K562 (cell line): ENCODE data around the gene PYGB. TPM values are rescaled to one million over a fixed set of nuclear protein-coding genes. Genes with fewer than 3 reads are reported as not detected.

Experiments
- ARNT ChIP-seq, 2 experiments: fragments of 450-650 bp; IDR thresholded peaks; 2 replicates each; pipeline ENCODE4 v1.6.1; 2016; ENCODE audit warnings: mild to moderate bottlenecking in 1 of 2
- CCNT2 ChIP-seq: IDR thresholded peaks from 2 replicates; pipeline ENCODE4 v1.6.1; 2011; ENCODE audit warnings: borderline replicate concordance, low read depth, mild to moderate bottlenecking, moderate library complexity, mixed read lengths, low read length; ENCODE audit not compliant: insufficient read length; ENCODE audit errors: extremely low read depth
- CEBPB ChIP-seq: fragments of 450-650 bp; IDR thresholded peaks from 2 replicates; pipeline ENCODE4 v1.6.1; 2016; ENCODE audit warnings: missing genetic modification characterization, missing compliant biosample characterization
- ELF2 ChIP-seq: fragments of 250-450 bp; sonication (Bioruptor Pico); IDR thresholded peaks from 2 replicates; pipeline ENCODE4 v1.5.0; 2021; ENCODE audit warnings: mild to moderate bottlenecking
- ESRRA ChIP-seq: fragments of 450-650 bp; IDR thresholded peaks from 2 replicates; pipeline ENCODE4 v1.6.1; 2014; ENCODE audit warnings: low read depth, mild to moderate bottlenecking, moderate library complexity, borderline replicate concordance
- FOS ChIP-seq: IDR thresholded peaks from 3 replicates; pipeline ENCODE4 v1.6.1; 2011; ENCODE audit not compliant: insufficient read length; ENCODE audit errors: extremely low read depth
- HNRNPK ChIP-seq: fragments of 200-400 bp; formaldehyde crosslinking; IDR thresholded peaks from one replicate; pipeline ENCODE4 v1.6.1; 2018; ENCODE audit warnings: mild to moderate bottlenecking, low read depth, low read length; ENCODE audit not compliant: poor library complexity, severe bottlenecking
- RBM34 ChIP-seq: fragments of 200-400 bp; formaldehyde crosslinking; IDR thresholded peaks from 2 replicates; pipeline ENCODE4 v1.6.1; 2018; ENCODE audit warnings: low read length, borderline replicate concordance; ENCODE audit not compliant: insufficient read depth
- SRSF1 ChIP-seq: fragments of 200-400 bp; formaldehyde crosslinking; IDR thresholded peaks from 2 replicates; pipeline ENCODE4 v1.6.1; 2017; ENCODE audit warnings: mild to moderate bottlenecking, low read depth, low read length, moderate library complexity
- ZNF707 ChIP-seq: fragments of 250-450 bp; sonication (Bioruptor Pico); conservative IDR thresholded peaks from 2 replicates; pipeline ENCODE4 v1.8.0; 2022; ENCODE audit warnings: inconsistent platforms, mild to moderate bottlenecking, moderate library complexity
- polyA plus RNA-seq, 8 experiments: library from polyadenylated mRNA; depleted of rRNA in 4 of 8; stranded (reverse) in 5 of 8; unstranded in 3 of 8; fragments of >200 nt; fragmentation: Nextera tagmentation in 2 of 8; fragmentation: Illumina TruSeq in 1 of 8; extraction: Ambion mirVana in 2 of 8; extraction: Trizol in 1 of 8; gene quantifications; 2 replicates each; pipeline versions ENCODE4 v1.2.1 to v1.2.3, GENCODE V29; 2011 to 2014; ENCODE audit warnings: inconsistent platforms in 1 of 8, missing spikeins in 1 of 8
- total RNA-seq, 7 experiments: library from RNA; depleted of rRNA in 6 of 7; stranded (reverse); fragments of >200 nt in 6 of 7; fragmentation: Illumina TruSeq in 2 of 7; extraction: Trizol in 2 of 7; gene quantifications; 2 replicates each; pipeline versions ENCODE4 v1.2.1 to v1.2.3, GENCODE V29; 2011 to 2021; ENCODE audit warnings: low replicate concordance in 1 of 7
- TF ChIP-seq, protein P1 (sequence below): fragments of 250-450 bp; sonication (Bioruptor Pico); IDR thresholded peaks from 2 replicates; pipeline ENCODE4 v1.4.0; 2020; ENCODE audit warnings: mild to moderate bottlenecking, moderate library complexity

Gene PYGB
- total and polyA plus RNA-seq, 9 of the 15 experiments (the other 6 are each of a cell fraction or from before 2014, with no cell fraction given), result 0.34 to 18.0 (median 9.8) TPM

DNA sequence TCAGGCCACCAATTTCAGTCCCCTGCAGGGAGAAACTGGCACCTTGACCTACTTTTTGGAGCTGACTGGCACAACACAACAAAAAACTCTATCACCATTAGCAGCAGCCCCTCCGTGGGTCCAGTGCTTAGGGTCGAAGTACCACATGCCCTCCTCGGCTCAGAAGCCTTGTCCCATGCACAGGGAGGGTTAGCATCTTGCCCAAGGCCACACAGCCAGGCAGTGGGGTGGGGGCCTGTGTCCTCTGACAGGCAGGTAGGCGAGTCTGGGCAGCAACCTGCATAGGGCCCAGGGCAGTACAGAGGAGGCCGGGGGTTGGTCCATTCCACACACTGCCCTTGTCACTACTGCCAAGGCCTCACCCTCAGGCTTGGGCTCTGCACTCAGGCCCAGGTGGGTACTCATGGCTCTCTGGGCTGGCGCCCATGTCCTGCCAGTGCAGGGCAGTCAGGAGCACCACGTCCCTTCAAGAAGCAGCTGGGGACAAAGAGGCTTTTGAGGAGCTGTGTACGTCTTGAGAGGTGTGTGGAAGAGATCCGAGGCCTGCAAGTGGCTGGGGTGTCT, 53.6 kb downstream of the PYGB start (continued):
- no peak for TF ChIP-seq ARNT (IDR thresholded peaks at IDR 0.05)
- no peak for TF ChIP-seq ZNF707
- TF ChIP-seq FOS, result no peak
- TF ChIP-seq HNRNPK, result no peak
- no peak for TF ChIP-seq SRSF1
- TF ChIP-seq CCNT2, result no peak
- no peak for TF ChIP-seq ESRRA
- no peak for TF ChIP-seq CEBPB (tag)
- no peak for TF ChIP-seq ELF2 (CRISPR knock-in tag)
- TF ChIP-seq, protein P1, sequence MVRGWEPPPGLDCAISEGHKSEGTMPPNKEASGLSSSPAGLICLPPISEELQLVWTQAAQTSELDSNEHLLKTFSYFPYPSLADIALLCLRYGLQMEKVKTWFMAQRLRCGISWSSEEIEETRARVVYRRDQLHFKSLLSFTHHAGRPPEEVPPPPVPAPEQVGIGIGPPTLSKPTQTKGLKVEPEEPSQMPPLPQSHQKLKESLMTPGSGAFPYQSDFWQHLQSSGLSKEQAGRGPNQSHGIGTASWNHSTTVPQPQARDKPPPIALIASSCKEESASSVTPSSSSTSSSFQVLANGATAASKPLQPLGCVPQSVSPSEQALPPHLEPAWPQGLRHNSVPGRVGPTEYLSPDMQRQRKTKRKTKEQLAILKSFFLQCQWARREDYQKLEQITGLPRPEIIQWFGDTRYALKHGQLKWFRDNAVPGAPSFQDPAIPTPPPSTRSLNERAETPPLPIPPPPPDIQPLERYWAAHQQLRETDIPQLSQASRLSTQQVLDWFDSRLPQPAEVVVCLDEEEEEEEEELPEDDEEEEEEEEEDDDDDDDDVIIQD (CRISPR knock-in tag), result no peak
- no peak for TF ChIP-seq RBM34
